H1 (cell line): ENCODE results near the gene DTX4. TPM values are rescaled to one million over a fixed set of nuclear protein-coding genes. Genes with fewer than 3 reads are reported as not detected.

ENCODE experiments used
- CTCF ChIA-PET: fragments of 300-600 bp; sonication (Branson Sonifier 250); formaldehyde crosslinking; loops from one replicate; lab custom pipeline; 2021; ENCODE audit not compliant: partially characterized antibody; lab: Charles Lee
- POLR2A ChIA-PET: fragments of 300-600 bp; sonication (Branson Sonifier 250); formaldehyde crosslinking; loops from one replicate; lab custom pipeline; 2021; ENCODE audit warnings: inconsistent platforms; ENCODE audit not compliant: partially characterized antibody; lab: Charles Lee
- DNase-seq, 2 experiments: peaks; one replicate each; pipeline versions ENCODE4 v3.0.0 to v3.0.0-alpha.2; 2010 to 2022; ENCODE audit warnings: low spot score in 2 of 2, low read depth in 1 of 2, mixed read lengths in 1 of 2
- FAIRE-seq: peaks from 2 replicates; lab custom pipeline; 2011; peaks lifted over from hg19 to GRCh38; lab: Jason Lieb, UNC
- H2AFZ ChIP-seq: 2 replicates; pipeline ENCODE4 v1.8.1; 2012; ENCODE audit warnings: low read length, inconsistent platforms
- H2AK5ac ChIP-seq: 2 replicates; pipeline ENCODE4 v1.6.1; 2013; ENCODE audit warnings: low read depth, low read length
- H2BK120ac ChIP-seq: replicated peaks from 2 replicates; pipeline ENCODE3; 2013; ENCODE audit warnings: low read depth, low read length, inconsistent platforms
- H2BK12ac ChIP-seq: 2 replicates; pipeline ENCODE4 v1.6.1; 2013; ENCODE audit warnings: low read depth, low read length
- H2BK15ac ChIP-seq: 2 replicates; pipeline ENCODE4 v1.6.1; 2013; ENCODE audit warnings: low read length
- H2BK20ac ChIP-seq: 2 replicates; pipeline ENCODE4 v1.6.1; 2013; ENCODE audit warnings: low read length
- H2BK5ac ChIP-seq: 2 replicates; pipeline ENCODE4 v1.6.1; 2013; ENCODE audit warnings: low read depth, low read length
- H3K14ac ChIP-seq: 2 replicates; pipeline ENCODE4 v1.6.1; 2013; ENCODE audit warnings: inconsistent platforms; ENCODE audit not compliant: insufficient read length
- H3K18ac ChIP-seq: 2 replicates; pipeline ENCODE4 v1.6.1; 2013; ENCODE audit warnings: low read length; ENCODE audit errors: extremely low read depth
- H3K23ac ChIP-seq: 2 replicates; pipeline ENCODE4 v1.6.1; 2013; ENCODE audit warnings: inconsistent platforms; ENCODE audit not compliant: insufficient read length
- H3K23me2 ChIP-seq: 2 replicates; pipeline ENCODE4 v1.6.1; 2013; ENCODE audit warnings: low read depth, low read length
- H3K27ac ChIP-seq: 2 replicates; pipeline ENCODE4 v1.6.1; 2011; ENCODE audit warnings: low read depth, low read length, inconsistent platforms
- H3K27me3 ChIP-seq, 4 experiments: replicated peaks in 1 of 4; 1 replicate in 1 of 4; 2 replicates in 3 of 4; pipeline versions ENCODE4 v1.6.1 to v1.8.1; 2011 to 2013; ENCODE audit warnings: low read length in 3 of 4, mild to moderate bottlenecking in 3 of 4, inconsistent platforms in 2 of 4, mixed read lengths in 2 of 4, moderate library complexity in 1 of 4; ENCODE audit not compliant: control insufficient read depth in 3 of 4, insufficient read depth in 3 of 4; ENCODE audit errors: extremely low read depth in 1 of 4
- H3K36me3 ChIP-seq, 4 experiments: 2 replicates each; pipeline versions ENCODE4 v1.6.1 to v1.8.1; 2011 to 2013; ENCODE audit warnings: mild to moderate bottlenecking in 4 of 4, low read length in 3 of 4, moderate library complexity in 2 of 4, control low read depth in 1 of 4, inconsistent platforms in 1 of 4; ENCODE audit not compliant: insufficient read depth in 4 of 4, control insufficient read depth in 2 of 4
- H3K4ac ChIP-seq: replicated peaks from 2 replicates; pipeline ENCODE3; 2013; ENCODE audit warnings: low read length, low read depth, mixed read lengths, inconsistent platforms; ENCODE audit not compliant: insufficient read length
- H3K4me1 ChIP-seq, 4 experiments: replicated peaks in 1 of 4; 1 replicate in 1 of 4; 2 replicates in 3 of 4; pipeline versions ENCODE4 v1.6.1 to v1.8.1; 2011 to 2013; ENCODE audit warnings: low read length in 3 of 4, inconsistent platforms in 2 of 4, mixed read lengths in 1 of 4; ENCODE audit not compliant: insufficient read depth in 4 of 4, control insufficient read depth in 3 of 4
- H3K4me2 ChIP-seq, 2 experiments: 2 replicates each; pipeline versions ENCODE4 v1.6.1 to v1.8.1; 2011 to 2013; ENCODE audit warnings: low read depth in 2 of 2, low read length in 2 of 2, control low read depth in 1 of 2, inconsistent platforms in 1 of 2, mild to moderate bottlenecking in 1 of 2; ENCODE audit not compliant: insufficient read depth in 1 of 2
- H3K4me3 ChIP-seq, 4 experiments: fragments of 200-600, 300-600 bp in 1 of 4; sonication (generic), shearing (Covaris generic), sonication (Bioruptor Twin) in 1 of 4; 2 replicates each; pipeline versions ENCODE4 v1.5.1 to v1.8.1; 2011 to 2016; ENCODE audit warnings: low read length in 4 of 4, low read depth in 3 of 4, control low read depth in 2 of 4, inconsistent platforms in 2 of 4, mild to moderate bottlenecking in 2 of 4, mixed read lengths in 1 of 4, moderate library complexity in 1 of 4; ENCODE audit not compliant: insufficient read depth in 2 of 4; ENCODE audit errors: extremely low read depth in 1 of 4
- H3K56ac ChIP-seq: replicated peaks from 2 replicates; pipeline ENCODE3; 2013; ENCODE audit warnings: low read depth, mild to moderate bottlenecking, mixed read lengths, low read length, inconsistent platforms; ENCODE audit not compliant: insufficient read length
- H3K79me1 ChIP-seq: 2 replicates; pipeline ENCODE4 v1.6.1; 2013; ENCODE audit warnings: low read depth, low read length, control low read depth
- H3K79me2 ChIP-seq, 2 experiments: 2 replicates each; pipeline versions ENCODE4 v1.6.1 to v1.8.1; 2012 to 2013; ENCODE audit warnings: low read length in 2 of 2, mild to moderate bottlenecking in 2 of 2, inconsistent platforms in 1 of 2; ENCODE audit not compliant: insufficient read depth in 2 of 2, control insufficient read depth in 1 of 2
- H3K9ac ChIP-seq, 4 experiments: replicated peaks in 1 of 4; 1 replicate in 1 of 4; 2 replicates in 3 of 4; pipeline versions ENCODE4 v1.6.1 to v1.8.1; 2011 to 2013; ENCODE audit warnings: low read depth in 3 of 4, low read length in 3 of 4, control low read depth in 2 of 4, mild to moderate bottlenecking in 2 of 4, moderate library complexity in 2 of 4, inconsistent platforms in 1 of 4; ENCODE audit errors: extremely low read depth in 1 of 4
- H3K9me3 ChIP-seq, 2 experiments: 2 replicates each; pipeline versions ENCODE4 v1.6.1 to v1.8.1; 2012 to 2013; ENCODE audit warnings: mild to moderate bottlenecking in 2 of 2, moderate library complexity in 2 of 2, control low read depth in 1 of 2, inconsistent platforms in 1 of 2, low read depth in 1 of 2, low read length in 1 of 2, mixed read lengths in 1 of 2; ENCODE audit not compliant: insufficient read depth in 2 of 2
- H4K20me1 ChIP-seq, 2 experiments: replicated peaks in 1 of 2; 2 replicates each; pipeline versions ENCODE3 to v1.8.1; 2011 to 2013; ENCODE audit warnings: inconsistent platforms in 2 of 2, low read length in 2 of 2, mild to moderate bottlenecking in 1 of 2; ENCODE audit not compliant: insufficient read depth in 2 of 2, control insufficient read depth in 1 of 2
- H4K5ac ChIP-seq: 2 replicates; pipeline ENCODE4 v1.6.1; 2013; ENCODE audit warnings: low read length, low read depth, mixed read lengths, inconsistent platforms; ENCODE audit not compliant: insufficient read length
- H4K8ac ChIP-seq: 2 replicates; pipeline ENCODE4 v1.8.0; 2013; ENCODE audit warnings: mild to moderate bottlenecking, moderate library complexity, low read length, inconsistent platforms; ENCODE audit not compliant: insufficient read depth; ENCODE audit errors: extremely low read depth
- H4K91ac ChIP-seq: replicated peaks from 2 replicates; pipeline ENCODE3; 2013; ENCODE audit warnings: low read length, mixed read lengths, inconsistent platforms; ENCODE audit not compliant: insufficient read length
- WGBS, 2 experiments: shearing (Covaris generic) in 1 of 2; methylation state at CpG; one replicate each; pipeline versions ENCODE4 v1.1.6 to v1.1.7; 2013 to 2015; ENCODE audit warnings: low lambda C conversion rate in 2 of 2, mixed read lengths in 2 of 2, inconsistent platforms in 1 of 2, low coverage in 1 of 2, missing lambda C conversion rate in 1 of 2; ENCODE audit not compliant: insufficient replicate concordance in 2 of 2, insufficient coverage in 1 of 2, insufficient read length in 1 of 2; ENCODE audit errors: extremely low coverage in 1 of 2, missing lambda C conversion rate in 1 of 2; 5-methylcytosine and 5-hydroxymethylcytosine counted together
- polyA plus RNA-seq, 7 experiments: library from polyadenylated mRNA; depleted of rRNA in 3 of 7; stranded (reverse) in 5 of 7; unstranded in 2 of 7; fragments of >200 nt in 5 of 7; fragments of 200-250 nt in 2 of 7; gene quantifications; 1 replicate in 5 of 7; 2 replicates in 1 of 7; 4 replicates in 1 of 7; pipeline versions ENCODE4 v1.2.1 to v1.2.3, GENCODE V29; 2011 to 2013; ENCODE audit warnings: missing spikeins in 2 of 7, mixed read lengths in 2 of 7
- total RNA-seq: library from RNA; stranded (reverse); fragmentation: NEBNext Ultra II Directional; extraction: Animal tissue kit (Norgen Biotek cat#: 25700); gene quantifications from 2 replicates; pipeline ENCODE4 v1.2.1, GENCODE V29; 2021

Gene DTX4
- total and polyA plus RNA-seq, 2 of the 8 experiments (the other 6 are each of a cell fraction or from before 2014, with no cell fraction given): 5.1 to 18.8 TPM

DNA sequence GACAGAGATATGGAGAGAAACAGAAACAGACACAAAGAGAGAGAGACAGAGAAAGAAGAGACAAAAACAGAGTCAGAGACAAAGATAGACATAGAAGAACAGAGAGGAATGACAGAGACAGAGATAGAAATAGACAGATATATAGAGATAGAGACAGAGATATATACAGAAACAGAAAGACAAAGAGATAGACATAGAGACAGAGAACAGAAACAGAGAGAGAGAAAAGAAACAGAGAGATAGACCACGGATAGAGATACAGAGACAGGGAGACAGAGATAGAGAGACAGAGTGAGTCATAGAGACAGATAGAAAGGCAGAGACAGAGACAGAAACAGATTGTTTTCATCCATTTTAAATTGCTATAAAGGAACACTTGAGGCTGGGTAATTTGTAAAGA is 53.1 kb downstream of the DTX4 start:
- ChIA-PET CTCF (interaction anchor here (0.8 to 5.1 kb wide), 3 partner anchors 16 to 204 kb away, joined by 3 to 25 read pairs (median 5); no protein-coding TSS in a partner anchor), POLR2A (no interaction called here)
- Histone ChIP-seq H3K4me2 (no peak overlapping the region), H2BK5ac (no peak overlapping the region), H3K4me1 (no peaks in the 10 kb centered on the region), H3K56ac (no peak overlapping the region), H3K79me2 (no peaks in the 10 kb centered on the region), H3K14ac (no peak overlapping the region), H3K4me3 (no peak overlapping the region), H2BK120ac (no peak overlapping the region), H4K91ac (no peak overlapping the region), H3K18ac (no peak overlapping the region), H3K4ac (no peak overlapping the region), H2BK15ac (no peak overlapping the region), H2BK12ac (no peak overlapping the region), H4K8ac (no peak overlapping the region), H2AK5ac (no peak overlapping the region), H4K5ac (no peak overlapping the region), H3K9ac (no peak overlapping the region), H4K20me1 (no peaks in the 10 kb centered on the region), H3K36me3 (no peaks in the 10 kb centered on the region), H3K23ac (no peak overlapping the region), H3K27me3 (no peaks in the 10 kb centered on the region), H3K23me2 (no peaks in the 10 kb centered on the region), H3K79me1 (no peaks in the 10 kb centered on the region), H2AFZ (no peak overlapping the region), H3K27ac (no peak overlapping the region), H2BK20ac (no peak overlapping the region), H3K9me3 (no peaks in the 10 kb centered on the region; a peak in 1 of 4 replicates)
- WGBS, 2 experiments: 82% methylated on average over 1 of the region's 1 CpG; no CpG with 5 or more reads in 1 of the 2 experiments
- FAIRE-seq (no peak), DNase-seq (no peak)
